Pancreas (tissue), 10 donors: ENCODE results near the gene LYL1. TPM values are rescaled to one million over a fixed set of nuclear protein-coding genes. Genes with fewer than 3 reads are reported as not detected.

Experiments
- ATAC-seq, 4 donors: fragments of 200-7000 bp; cut with Tn5 transposase; one replicate each; pipeline versions ENCODE4 v1.8.0 to v1.9.1; 2020; ENCODE audit warnings: mild to moderate bottlenecking in 4 of 4, moderate library complexity in 4 of 4
- DNase-seq, 6 donors: peaks; one replicate each; pipeline ENCODE4 v3.0.0-alpha.2; 2020
- FAIRE-seq: peaks from 2 replicates; lab custom pipeline; 2012; peaks lifted over from hg19 to GRCh38; lab: Jason Lieb, UNC
- H3K27ac ChIP-seq, 4 donors: fragments of 200-600 bp; sonication (generic); 1 replicate in 3 of 4; 2 replicates in 1 of 4; pipeline versions ENCODE4 v1.5.0 to v1.8.0; 2020
- H3K27me3 ChIP-seq, 4 donors: fragments of 200-600 bp; one replicate each; pipeline ENCODE4 v1.8.0; 2021
- H3K36me3 ChIP-seq, 3 donors: fragments of 200-600 bp; sonication (generic) in 1 of 3; one replicate each; pipeline versions ENCODE4 v1.5.0 to v1.8.0; 2020 to 2021
- H3K4me1 ChIP-seq, 3 donors: fragments of 200-600 bp; one replicate each; pipeline ENCODE4 v1.8.0; 2021
- H3K4me3 ChIP-seq, 4 donors: fragments of 200-600 bp; sonication (generic) in 2 of 4; one replicate each; pipeline versions ENCODE4 v1.5.0 to v1.8.0; 2020 to 2021
- H3K9me3 ChIP-seq, 4 donors: fragments of 200-600 bp; one replicate each; pipeline ENCODE4 v1.8.0; 2021
- WGBS, 2 donors: extraction: QIAGEN DNeasy Blood & Tissue Kit; methylation state at CpG; one replicate each; pipeline ENCODE4 v1.1.7; 2013; 5-methylcytosine and 5-hydroxymethylcytosine counted together
- intact Hi-C, 3 donors: fragments of 100-400 bp; cut with DNase I; formaldehyde crosslinking; loops; one replicate each; pipeline versions ENCODE4 v1.11.1 to v1.14.2; 2022
- polyA plus RNA-seq, 2 donors: library from polyadenylated mRNA; stranded (reverse); fragments of 200-250 nt; gene quantifications; one replicate each; pipeline ENCODE4 v1.2.3, GENCODE V29; 2013
- total RNA-seq, 6 donors: library from RNA; stranded (reverse); fragmentation: NEBNext Ultra II Directional in 4 of 6; extraction: Animal tissue kit (Norgen Biotek cat#: 25700) in 4 of 6; gene quantifications; one replicate each; pipeline versions ENCODE4 v1.2.1 to v1.2.4, GENCODE V29; 2021 to 2023
- TF ChIP-seq, protein P1 (sequence below), 4 donors: fragments of 200-600 bp; sonication (generic) in 3 of 4; IDR thresholded peaks; one replicate each; pipeline versions ENCODE4 v1.5.0 to v1.8.0; 2021; ENCODE audit warnings: antibody characterized with exemption in 4 of 4
- donor health status: healthy with polysubstance abuse.
- donor health status: DM: no; HTN: no; CAD: no; lungs with moderate emphysema.
- donor health status: DM: no; HTN: no; CAD: no.
- donor health status: control.
- donor health status: control.
- donor health status: Bipolar disorder and iron deficiency.
- donor health status: DM: yes; HTN: yes; CAD: no.
- donor health status: DM: no; HTN: no; CAD: no.
- donor health status: DM: no; HTN: no; CAD: no.
- donor health status: DM: yes; HTN: yes; CAD: no.

Gene LYL1
- total and polyA plus RNA-seq, 8 donors, result 0.51 to 5.5 (median 2.4) TPM

DNA sequence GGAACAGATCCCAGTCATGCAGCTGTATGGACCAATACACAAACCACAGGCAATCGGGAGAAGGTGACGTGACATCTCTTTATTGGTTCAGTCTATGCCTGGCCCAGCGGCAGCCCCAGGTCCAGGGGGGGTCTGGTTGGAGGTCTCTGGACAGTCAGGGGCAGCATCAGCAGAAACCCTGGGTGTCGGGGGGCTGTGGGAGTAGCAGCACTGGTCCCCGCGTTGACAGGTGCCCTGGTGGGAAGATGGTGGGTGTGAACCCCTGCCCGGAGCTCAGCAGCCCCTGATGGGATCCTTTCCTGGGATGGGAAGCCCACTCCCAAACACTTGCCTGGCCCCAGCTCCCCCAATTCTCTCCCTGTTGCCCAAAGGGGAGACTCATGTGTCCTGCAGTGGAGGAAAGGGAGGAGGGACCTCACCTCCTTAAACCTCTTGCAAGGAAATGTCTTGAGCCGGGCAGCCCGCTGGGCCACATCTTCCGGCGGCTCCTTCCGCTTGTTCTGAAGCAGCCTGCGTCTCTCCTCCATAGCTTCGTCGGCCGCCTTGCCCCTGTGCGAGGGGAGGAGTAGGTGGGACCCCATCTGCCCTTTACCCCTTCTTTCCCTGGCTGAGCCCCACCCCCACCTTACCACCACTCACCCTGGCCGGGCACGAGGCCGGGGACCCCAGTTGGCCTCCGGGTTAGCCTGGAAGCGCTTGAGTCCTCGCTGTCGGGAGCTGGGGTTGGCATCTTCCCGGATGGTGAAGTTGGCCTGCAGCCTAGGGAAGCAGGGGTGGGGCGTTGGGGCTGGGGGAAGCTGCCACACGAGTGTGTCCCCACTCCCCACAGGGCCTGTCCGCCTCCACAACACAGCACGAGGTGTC lies 2.4 kb upstream of the LYL1 start:
- no peaks in the 10 kb centered on the region for H3K36me3 ChIP-seq
- TF ChIP-seq, protein P1, sequence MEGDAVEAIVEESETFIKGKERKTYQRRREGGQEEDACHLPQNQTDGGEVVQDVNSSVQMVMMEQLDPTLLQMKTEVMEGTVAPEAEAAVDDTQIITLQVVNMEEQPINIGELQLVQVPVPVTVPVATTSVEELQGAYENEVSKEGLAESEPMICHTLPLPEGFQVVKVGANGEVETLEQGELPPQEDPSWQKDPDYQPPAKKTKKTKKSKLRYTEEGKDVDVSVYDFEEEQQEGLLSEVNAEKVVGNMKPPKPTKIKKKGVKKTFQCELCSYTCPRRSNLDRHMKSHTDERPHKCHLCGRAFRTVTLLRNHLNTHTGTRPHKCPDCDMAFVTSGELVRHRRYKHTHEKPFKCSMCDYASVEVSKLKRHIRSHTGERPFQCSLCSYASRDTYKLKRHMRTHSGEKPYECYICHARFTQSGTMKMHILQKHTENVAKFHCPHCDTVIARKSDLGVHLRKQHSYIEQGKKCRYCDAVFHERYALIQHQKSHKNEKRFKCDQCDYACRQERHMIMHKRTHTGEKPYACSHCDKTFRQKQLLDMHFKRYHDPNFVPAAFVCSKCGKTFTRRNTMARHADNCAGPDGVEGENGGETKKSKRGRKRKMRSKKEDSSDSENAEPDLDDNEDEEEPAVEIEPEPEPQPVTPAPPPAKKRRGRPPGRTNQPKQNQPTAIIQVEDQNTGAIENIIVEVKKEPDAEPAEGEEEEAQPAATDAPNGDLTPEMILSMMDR (IDR thresholded peaks at IDR 0.05), result no peak
- H3K27ac ChIP-seq, result peak overlapping the region in 2 of 4 donors; percentile 22 to 54
- H3K4me3 ChIP-seq, result peak overlapping the region in 1 of 4 donors; percentile 11
- intact Hi-C loops, result loop anchor here in 1 of 3 donors (10.0 kb wide), 1 partner anchor 130 kb away; no protein-coding TSS in a partner anchor
- ATAC-seq (peak in 2 of 4 donors; percentile 3), FAIRE-seq (no peak), DNase-seq (peak in 1 of 6 donors; percentile 56)
- no peaks in the 10 kb centered on the region for H3K27me3 ChIP-seq
- no peaks in the 10 kb centered on the region for H3K9me3 ChIP-seq
- WGBS, 2 donors, result 81 to 84% methylated on average over 28 to 29 of the region's 29 CpGs
- peaks cover 0 to 7% (median 0%) of the 10 kb centered on the region in 3 donors for H3K4me1 ChIP-seq

DNA sequence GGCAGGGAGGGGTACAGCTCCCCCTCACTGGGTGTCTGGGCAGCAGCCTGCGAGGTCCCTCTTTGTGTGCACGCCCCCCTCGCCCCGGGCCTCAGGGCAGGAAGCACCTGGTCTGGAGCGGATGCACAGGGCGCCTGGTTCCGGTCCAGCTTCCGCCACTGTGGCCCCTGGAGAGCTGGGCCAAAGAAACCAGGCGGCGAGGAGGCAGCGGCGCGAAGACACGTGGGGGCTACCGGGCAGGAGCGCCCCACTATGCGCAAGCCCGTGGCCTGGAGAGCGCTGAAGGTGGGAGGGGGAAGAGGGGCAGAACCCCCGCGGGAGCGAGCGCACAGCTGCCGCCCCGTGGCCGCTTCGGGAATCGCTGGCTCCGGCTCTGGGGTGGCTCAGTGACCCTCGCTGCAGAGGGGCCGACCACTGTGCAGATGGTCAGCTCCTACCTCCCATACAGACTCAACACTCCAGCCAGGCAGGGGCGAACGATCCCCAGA lies 1.7 kb upstream of the LYL1 start:
- WGBS, 2 donors, result 46 to 54% methylated on average over 29 to 33 of the region's 33 CpGs
- Histone ChIP-seq H3K27ac (peak overlapping the region in 2 of 4 donors; percentile 8 to 54), H3K4me1 (peaks cover 0 to 7% (median 0%) of the 10 kb centered on the region in 3 donors), H3K27me3 (no peaks in the 10 kb centered on the region), H3K9me3 (no peaks in the 10 kb centered on the region), H3K4me3 (peak overlapping the region in 1 of 4 donors; percentile 11), H3K36me3 (no peaks in the 10 kb centered on the region)
- intact Hi-C loops, result loop anchor here in 1 of 3 donors (10.0 kb wide), 1 partner anchor 130 kb away; no protein-coding TSS in a partner anchor
- no peak for FAIRE-seq
- DNase-seq, result peak in 2 of 6 donors; percentile 47 to 71
- ATAC-seq, result peak in 3 of 4 donors; percentile 13 to 39 (median 13)
- TF ChIP-seq, protein P1 (IDR thresholded peaks at IDR 0.05), result peak in 3 of 4 donors; percentile 24 to 47 (median 24)

DNA sequence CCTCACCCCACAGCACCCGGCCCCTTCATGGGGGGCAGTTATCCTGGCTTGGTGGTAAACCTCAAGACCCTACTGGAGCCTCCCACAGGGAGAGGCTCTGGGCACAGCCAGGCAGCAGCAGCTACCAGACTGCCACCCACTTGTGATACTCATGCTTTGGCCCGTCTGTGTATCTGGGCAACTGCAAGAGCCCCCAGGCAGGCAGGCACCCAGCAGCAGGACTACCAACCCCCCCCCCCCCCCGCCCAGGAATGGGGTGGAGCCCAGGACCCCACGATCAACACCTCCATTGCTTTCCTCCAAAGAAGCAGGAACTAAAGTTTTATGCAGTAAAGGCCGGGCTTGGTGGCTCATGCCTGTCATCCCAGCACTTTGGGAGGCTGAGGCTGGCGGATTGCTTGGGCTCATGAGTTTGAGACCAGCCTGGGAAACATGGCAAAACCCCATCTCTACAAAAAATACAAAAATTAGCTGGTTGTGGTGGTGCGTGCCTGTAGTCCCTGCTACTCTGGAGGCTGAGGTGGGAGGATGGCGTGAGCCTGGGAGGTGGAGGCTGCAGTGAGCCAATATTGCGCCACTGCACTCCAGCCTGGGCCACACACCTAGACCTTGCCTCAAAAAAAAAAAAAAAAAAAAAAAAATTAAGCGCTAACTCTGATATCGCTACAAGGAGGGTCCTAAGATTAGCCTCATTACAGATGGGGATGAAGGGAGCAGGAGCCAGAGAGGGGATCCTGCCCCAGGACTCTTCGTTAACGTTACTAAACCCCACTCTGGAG lies 1.1 kb upstream of the LYL1 start:
- 77 to 83% methylated on average over 11 to 13 of the region's 13 CpGs for WGBS, 2 donors
- intact Hi-C loops, result loop anchor here in 1 of 3 donors (10.0 kb wide), 1 partner anchor 131 kb away; no protein-coding TSS in a partner anchor
- no peaks in the 10 kb centered on the region for H3K9me3 ChIP-seq
- H3K4me3 ChIP-seq, result no peak overlapping the region
- H3K27ac ChIP-seq, result peak overlapping the region in 2 of 4 donors; percentile 54 to 63
- no peak for DNase-seq
- no peaks in the 10 kb centered on the region for H3K27me3 ChIP-seq
- no peak for ATAC-seq
- no peak for FAIRE-seq
- TF ChIP-seq, protein P1 (IDR thresholded peaks at IDR 0.05), result no peak
- no peaks in the 10 kb centered on the region for H3K36me3 ChIP-seq
- H3K4me1 ChIP-seq, result peaks cover 0 to 7% (median 0%) of the 10 kb centered on the region in 3 donors

DNA sequence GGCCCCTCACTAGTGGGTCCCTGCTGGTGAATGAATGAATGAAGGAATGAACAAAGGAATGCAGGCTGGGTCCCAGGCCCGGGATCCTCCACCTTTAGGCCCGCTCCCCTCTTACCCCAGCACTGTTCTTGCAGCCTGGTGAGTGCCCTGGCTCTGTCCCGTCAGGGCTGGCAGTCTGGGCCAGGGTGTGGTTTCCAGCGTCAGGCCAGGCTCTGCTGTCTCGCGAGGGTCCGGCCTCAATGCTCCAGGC lies 317 bp downstream of the LYL1 start:
- no peaks in the 10 kb centered on the region for H3K36me3 ChIP-seq
- peak in 1 of 4 donors; percentile 5 for ATAC-seq
- H3K4me1 ChIP-seq, result peaks cover 0 to 7% (median 0%) of the 10 kb centered on the region in 3 donors
- 20 to 21% methylated on average over 7 of the region's 7 CpGs for WGBS, 2 donors
- peak overlapping the region in 3 of 4 donors; percentile 29 to 65 (median 63) for H3K27ac ChIP-seq
- H3K27me3 ChIP-seq, result no peaks in the 10 kb centered on the region
- peak overlapping the region; percentile 3 to 37 (median 15) for H3K4me3 ChIP-seq
- FAIRE-seq, result no peak
- no peaks in the 10 kb centered on the region for H3K9me3 ChIP-seq
- no peak for DNase-seq
- intact Hi-C loops, result loop anchor here in 1 of 3 donors (10.0 kb wide), 1 partner anchor 132 kb away; no protein-coding TSS in a partner anchor
- TF ChIP-seq, protein P1 (IDR thresholded peaks at IDR 0.05), result no peak
